GM21529 (cell line): ENCODE data around the gene HNRNPK.
A peak's percentile ranks its signal among the peaks of the same experiment; 100 is the strongest.
"Not testable (repeated sequence)": the region's sequence is repeated elsewhere in the genome, so short reads cannot be mapped to it uniquely, and the experiment has no call there.

Experiments used
- ATAC-seq: cut with Tn5 transposase; IDR thresholded peaks from one replicate; pipeline ENCODE4 v1.9.1; 2021; ENCODE audit not compliant: unreplicated experiment

Gene HNRNPK

DNA sequence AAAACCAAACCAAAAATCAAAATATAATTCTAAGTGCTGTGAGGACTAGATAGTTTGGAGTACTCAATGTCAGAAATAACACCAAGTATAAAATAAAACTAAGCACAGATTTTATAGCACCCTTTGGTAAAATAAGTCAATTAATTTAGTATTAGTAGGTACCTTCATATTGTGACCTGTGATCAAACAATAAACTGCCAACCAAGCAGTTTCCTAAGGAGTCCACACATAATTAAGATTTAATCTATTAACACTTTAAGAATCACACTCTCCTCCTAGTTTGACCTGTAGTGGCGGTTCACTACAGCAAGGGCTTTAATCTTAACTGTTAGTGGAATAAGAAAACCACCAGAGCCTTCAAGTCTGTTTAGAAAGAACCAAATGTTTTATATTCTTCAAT lies 2.8 kb downstream of the HNRNPK start:
- no peak for ATAC-seq

DNA sequence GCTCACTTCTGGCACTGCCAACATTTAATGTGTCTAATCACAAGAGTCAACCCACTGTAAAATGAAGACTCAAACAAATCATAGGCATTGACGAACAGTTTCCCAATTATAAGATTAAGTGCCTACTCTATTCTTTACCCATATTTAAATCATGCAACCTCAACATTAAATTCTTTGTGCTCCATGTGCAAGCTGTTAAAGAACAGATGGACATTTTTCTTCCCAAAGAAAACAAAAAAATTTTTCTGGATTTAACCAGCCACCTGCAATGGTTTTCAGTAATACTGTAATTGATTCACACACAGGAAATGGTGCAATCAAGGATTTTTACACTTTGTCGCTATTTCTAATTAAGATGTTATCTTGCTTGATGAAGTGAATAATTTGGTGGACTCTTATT lies 3.6 kb downstream of the HNRNPK start:
- ATAC-seq = no peak

DNA sequence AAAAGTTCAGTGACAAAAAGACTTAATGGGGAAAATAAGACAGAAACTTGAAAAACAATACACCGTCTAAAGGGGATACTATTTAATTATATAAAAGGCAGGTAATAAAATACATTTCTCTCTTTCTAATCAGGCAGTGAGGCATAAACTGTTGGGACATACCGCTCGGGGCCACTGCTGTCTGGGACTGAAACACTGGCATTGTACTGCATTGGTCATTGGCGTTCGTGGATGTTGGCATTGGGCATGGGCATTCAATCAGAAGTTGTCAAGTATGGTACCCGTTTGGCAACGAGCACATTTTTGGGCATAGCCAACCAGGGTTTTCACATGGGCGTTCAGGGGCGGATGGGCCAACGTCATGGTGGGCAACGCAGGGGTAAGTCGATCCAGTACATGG lies 4.7 kb downstream of the HNRNPK start:
- no peak for ATAC-seq

DNA sequence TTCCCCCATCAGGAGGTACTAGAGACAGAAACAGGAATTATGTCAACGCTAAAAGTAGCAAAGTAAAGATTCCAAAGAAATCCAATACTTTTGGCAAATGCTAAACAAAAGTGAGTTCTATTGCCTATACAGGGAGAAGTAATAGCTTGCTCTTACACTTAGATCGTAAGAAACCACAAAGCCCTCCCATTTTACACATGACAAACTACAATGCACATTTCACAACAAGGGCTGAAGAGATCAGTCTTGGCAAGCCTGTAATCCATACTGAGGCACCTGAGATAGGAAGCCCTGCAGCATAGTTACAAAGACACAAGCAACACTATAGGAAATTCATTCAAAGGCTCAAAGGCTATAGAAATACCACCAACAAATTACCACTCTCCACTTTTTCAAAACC lies 7.7 kb downstream of the HNRNPK start:
- ATAC-seq = no peak

DNA sequence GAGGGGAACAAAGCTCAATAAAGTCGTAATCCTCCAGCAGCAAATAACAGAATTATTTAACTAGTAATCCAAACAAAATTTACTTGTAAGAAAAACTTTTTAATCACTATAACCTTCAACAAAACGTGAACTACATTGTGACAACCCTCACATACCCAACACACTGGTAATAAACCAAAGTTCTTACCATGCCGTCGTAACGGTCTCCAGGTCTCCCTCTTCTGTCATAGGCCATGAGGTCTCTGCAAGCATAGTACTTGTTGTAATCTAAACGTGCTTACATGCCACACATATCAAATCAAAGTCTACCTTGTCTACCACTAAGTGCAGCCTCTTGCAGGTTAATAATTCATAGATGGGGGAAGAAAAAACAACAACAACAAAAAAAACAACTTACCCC lies 8.5 kb downstream of the HNRNPK start:
- no peak for ATAC-seq

DNA sequence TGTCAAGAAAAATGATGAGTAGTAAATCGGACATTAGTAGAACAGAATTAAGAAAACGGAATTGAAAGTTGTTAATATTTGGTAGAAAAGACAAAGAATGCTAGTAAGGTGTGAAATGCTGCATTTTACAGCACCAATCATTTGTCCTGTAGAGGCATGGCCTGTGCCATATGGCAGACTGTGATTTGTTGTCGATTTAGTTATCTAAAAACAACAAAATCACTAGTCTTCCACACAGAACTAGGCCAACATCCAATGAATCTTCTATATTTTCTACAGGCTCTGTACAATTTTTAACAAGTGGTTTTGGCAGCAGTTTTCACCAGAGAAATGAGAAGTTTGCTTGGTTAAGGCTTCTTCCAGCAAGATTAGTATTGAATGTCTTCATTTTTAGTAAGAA lies 10.4 kb downstream of the HNRNPK start:
- no peak for ATAC-seq

DNA sequence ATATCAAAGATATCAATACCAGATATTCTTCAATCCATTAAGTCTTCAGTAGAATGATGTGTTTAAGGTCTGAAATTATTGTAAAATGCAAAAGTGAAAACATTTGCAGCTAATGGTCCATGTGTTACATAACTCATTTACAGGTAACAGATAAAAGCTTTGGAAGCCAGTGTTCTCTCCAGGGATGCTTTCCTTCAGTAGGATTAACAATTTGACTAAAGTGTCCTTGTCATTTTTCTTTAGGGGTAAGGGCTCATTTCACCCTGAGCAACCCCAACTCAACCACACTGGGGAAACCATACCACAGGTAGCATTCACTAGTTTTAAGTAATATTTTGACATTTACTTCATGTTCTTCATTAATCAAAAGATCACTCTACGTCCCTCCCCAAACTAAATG lies 12.9 kb downstream of the HNRNPK start:
- no peak for ATAC-seq

DNA sequence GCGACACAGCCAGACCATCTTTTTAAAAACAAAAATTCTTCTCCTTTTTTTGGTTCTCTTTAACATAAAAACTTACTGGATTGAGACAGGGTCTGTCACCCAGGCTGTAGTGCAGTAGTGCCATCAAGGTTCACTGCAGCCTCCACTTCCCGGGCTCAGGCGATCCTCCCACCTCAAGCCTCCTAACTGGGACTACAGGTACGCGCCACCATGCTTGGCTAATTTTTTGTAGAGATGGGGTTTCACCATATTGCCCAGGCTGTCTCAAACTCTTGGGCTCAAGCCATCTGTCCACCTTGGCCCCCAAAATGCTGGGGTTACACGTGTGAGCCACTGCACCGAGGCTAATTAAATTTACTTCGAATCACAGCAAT lies 13.8 kb downstream of the HNRNPK start:
- ATAC-seq = no peak

DNA sequence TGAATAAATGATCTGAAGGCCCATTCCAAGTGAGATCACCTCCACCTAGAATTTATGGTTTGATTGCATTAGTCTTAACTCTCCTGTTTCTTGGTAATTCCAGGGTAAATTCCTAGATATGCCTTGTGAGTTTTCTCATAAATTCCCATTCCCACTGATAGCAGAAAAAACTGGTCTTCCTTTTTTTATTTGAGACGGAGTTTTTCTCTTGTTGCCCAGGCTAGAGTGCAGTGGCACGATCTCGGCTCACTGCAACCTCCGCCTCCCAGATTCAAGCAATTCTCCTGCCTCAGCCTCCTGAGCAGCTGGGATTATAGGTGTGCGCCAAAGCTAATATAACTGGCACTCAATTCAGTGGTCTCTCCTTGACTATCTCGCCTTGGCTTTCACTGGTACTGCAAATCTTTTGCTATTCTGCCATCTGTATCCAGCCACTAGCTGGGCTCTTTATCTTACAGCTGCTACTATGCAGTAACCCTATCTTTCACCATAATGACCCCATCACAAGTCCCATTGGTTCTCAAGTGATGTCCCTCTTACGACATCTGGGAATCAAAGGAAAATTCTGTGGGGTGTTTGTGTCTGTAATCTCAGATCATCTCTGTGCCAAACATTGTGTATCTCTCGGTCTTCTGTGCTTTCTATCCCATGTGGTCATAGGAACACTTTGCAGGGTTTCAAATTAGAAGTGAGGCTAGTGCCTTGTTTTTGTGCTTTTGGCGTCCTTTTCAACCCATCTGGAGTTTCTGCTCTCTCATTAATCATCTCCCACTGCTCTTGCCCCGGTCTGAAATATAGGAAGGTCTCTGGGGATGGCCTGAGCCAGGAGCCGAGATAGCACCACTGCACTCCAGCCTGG lies 14.4 kb downstream of the HNRNPK start:
- ATAC-seq = no peak

DNA sequence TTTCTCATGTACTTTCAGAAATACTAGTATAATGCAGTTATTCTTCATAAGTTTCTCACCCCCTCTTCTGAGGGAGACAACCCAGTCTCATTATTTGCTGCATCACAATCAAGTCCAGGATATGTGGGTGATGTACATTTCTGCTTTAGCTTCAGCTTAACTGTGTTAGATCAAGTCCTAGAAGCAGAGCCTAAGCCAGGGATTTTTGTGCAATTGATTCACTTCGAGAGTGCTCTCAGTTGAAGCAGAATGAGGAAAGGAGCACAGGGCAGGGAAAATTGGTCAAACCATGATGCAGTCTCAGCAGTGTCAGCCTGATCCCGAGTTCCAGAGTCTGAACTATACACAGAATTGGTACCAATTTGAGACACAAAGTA lies 15.1 kb downstream of the HNRNPK start:
- no peak for ATAC-seq

DNA sequence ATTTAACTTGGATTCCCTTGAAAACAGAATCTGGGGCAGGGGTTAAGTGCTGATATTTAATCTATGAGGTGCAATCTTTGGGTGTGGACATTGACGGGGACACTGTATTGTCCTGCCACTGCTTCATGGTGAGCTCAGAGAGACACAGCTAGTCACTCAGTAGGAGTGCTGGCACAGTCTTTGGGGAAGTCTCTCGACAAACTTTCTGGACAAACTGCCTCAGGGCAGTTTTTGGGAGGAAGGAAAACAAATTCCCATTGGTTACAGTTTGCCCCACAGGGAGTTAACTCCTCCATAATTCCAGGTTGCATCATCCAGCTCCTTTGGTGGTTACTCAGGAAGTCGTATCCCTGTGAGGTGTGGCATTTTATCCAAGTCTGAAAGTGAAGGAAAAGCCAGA lies 17.9 kb downstream of the HNRNPK start:
- ATAC-seq = no peak

DNA sequence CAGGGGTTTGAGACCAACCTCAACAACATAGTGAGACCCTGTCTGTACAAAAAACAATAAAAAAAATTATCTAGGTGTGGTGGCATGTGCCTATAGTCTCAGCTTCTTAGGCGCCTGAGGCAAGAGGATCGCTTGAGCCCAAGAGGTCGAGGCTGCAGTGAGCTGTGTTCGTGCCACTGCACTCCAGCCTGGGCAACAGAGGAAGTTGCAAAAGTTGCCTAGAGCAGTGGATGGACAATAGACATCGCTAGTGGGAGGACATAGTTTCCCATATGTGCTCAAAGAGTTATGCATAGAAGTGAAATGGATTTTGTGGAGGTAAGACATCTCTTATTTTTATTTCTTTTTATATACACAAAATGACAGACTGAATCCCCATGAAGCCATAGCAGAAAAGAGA lies 19.0 kb downstream of the HNRNPK start:
- ATAC-seq = no peak

DNA sequence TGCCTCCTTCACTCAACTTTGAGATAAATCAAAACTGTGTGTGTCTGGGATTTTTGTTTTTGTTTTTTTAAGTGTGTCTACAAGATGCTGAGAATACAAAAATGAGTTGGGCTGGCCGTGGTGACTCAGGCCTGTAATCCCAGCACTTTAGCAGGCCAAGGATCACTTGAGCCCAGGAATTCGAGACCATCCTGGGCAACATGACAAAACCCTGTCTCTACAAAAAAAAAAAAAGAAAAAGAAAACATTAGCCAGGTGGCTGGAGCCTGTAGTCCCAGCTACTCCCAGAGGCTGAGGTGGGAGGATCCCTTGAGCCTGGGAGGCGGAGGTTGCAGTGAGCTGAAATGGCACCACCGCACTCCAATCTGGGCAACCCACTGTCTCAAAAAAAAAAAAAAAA lies 21.0 kb downstream of the HNRNPK start:
- ATAC-seq = no peak

DNA sequence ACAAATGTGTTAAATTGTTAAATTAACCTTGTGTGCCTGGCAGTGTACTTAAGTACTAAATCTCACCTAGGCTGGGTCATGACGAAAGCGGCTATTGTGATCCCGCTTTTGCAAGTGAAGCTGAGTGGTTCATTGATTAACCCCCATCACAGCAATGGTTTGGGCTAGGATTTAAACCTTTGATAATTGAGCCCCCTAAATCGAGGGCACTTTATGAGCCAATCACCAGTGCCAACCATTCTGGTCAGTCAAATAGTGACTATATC lies 22.8 kb downstream of the HNRNPK start:
- ATAC-seq = no peak

DNA sequence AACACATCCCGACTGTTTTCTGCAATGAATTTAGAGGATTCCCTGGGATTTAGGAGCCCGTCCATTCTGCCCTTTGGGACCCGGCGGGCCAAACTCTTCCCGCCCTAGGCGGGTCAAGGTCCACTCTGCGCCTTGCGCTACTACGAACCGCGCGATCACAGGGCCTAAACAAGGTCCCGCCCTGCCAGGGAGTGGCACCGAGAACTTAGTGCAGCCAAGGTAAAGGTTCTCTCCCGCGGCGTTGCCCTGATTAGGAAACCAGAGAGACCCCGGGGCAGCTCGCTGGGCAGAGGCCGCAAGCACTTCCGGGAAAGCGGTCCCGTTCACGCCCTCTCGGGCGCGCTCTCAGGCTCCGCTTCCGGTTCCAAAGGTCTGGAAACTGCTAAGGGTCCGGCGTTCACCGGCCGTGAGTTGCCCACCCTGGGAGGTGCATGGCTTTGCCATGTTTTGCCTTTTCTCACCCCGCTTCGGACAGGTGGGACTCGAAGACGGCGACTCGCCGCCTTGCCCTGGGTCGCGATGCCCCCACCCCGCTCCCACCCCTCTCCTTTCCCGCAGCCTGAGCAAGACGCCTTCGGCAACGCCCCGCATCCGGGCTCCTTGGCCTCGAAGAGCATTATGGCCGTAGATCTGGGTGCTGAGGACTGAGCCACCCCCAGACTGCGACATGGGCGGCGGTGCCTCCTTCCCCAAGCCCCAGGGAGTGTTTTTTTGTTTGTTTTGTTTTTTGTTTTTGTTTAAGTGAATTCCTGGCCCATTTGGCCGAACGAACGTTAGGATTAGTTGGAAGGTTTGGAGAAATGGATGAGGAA lies 23.4 kb downstream of the HNRNPK start:
- ATAC-seq = peak; percentile 80

DNA sequence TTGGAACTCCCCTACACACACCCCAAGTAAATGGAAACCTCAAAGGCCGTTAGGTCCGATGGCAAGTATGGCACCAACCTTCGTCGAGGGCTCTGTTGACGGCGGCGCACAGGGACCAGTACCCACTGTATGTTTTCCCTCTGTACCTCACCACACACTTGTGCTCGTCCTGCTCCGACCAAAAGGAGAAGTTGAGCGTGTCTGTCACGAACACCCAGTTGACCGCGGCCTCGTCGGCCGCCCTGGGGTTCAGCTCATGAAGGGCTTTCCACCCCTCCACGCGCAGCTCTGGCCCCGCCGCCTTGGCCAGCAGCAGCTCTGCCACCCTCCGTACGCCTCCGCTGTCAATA lies 24.0 kb downstream of the HNRNPK start:
- peak; percentile 59 for ATAC-seq

DNA sequence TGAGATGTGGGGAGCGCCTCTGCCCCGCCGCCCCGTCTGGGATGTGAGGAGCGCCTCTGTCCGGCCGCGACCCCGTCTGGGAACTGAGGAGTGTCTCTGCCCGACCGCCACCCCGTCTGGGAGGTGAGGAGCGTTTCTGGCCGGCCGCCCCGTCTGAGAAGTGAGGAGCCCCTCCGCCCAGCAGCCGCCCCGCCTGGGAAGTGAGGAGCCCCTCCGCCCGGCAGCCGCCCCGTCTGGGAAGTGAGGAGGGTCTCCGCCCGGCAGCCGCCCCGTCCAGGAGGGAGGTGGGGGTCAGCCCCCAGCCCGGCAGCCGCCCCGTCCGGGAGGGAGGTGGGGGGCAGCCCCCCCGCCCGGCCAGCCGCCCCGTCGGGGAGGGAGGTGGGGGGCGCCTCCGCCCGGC lies 31.9 kb downstream of the HNRNPK start:
- not testable (repeated sequence) for ATAC-seq

DNA sequence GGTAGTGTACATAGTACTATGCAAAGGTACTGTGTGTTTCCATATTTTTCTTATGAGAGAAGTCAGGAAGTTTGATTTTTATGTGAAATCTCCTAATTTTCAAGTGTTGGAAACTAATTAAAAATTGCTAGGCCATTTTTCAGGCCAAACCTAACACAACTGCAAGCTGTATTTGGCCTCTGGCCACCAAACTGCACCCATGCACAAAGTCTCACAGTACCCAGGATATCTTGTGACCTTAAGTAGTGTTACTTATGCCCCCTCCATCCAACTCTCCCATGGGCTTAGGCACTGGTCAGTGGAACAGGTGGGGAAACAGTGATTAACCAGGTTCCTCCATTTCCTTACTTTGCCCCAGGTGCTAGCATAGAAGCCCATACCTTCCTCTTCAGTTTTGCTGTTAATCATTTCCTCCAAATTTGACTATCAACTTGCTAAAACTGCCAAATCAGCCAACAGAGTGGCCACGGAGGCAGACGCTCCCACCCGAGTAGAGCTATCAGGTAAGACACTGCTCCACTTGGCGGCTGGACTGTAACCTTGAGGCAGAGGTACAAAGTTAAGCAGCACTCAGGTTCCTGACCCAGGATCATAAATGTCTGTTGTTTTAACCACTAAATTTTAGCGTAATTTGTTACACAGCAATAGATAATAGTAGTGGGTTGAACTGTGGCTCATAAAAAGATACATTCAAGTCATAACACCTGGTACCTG lies 39.3 kb downstream of the HNRNPK start:
- no peak for ATAC-seq

DNA sequence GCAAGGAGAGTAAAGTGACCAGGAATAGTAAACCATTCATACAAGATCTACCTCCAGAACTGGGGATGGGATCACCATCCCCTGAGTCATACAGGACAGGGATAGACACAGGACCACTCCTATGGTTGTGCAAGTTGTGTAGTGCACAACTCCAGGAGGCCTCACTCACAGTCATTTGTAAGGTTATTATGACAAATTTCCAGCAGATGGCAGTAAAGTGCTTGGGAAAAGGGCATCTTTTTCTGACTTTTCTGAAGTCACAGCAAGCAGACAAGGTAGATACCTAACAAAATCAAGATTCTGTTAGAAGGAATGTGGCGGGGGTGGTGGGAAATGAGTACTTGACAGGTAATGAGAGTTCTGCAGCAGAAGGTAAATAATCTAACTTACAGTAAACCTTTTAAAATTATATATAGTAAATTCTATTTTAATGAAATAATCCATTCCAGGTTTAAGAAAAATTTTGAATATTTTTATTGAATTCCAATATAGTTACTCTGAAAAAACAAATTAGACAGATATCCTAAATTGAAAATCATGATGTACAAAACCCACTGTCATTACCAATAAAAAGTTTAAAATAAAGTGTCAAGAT lies 42.1 kb downstream of the HNRNPK start:
- ATAC-seq = peak; percentile 52

DNA sequence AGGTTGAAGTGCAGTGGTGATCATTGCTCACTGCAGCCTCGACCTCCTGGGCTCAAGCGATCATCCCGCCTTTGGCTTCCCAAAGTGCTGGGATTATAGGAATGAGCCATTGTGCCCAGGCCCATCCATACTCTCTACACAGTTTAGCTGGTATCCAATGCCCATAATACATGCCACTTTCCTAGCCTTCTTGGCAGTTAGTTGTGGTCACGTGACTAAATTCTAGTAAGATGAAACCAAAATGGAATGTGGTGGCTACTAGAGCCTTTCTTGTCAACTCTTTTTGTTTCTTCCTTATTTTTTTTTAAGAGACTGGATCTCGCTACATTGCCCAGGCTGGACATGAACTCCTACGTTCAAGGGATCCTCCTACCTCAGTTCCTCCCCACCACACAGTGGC lies 43.5 kb downstream of the HNRNPK start:
- no peak for ATAC-seq

DNA sequence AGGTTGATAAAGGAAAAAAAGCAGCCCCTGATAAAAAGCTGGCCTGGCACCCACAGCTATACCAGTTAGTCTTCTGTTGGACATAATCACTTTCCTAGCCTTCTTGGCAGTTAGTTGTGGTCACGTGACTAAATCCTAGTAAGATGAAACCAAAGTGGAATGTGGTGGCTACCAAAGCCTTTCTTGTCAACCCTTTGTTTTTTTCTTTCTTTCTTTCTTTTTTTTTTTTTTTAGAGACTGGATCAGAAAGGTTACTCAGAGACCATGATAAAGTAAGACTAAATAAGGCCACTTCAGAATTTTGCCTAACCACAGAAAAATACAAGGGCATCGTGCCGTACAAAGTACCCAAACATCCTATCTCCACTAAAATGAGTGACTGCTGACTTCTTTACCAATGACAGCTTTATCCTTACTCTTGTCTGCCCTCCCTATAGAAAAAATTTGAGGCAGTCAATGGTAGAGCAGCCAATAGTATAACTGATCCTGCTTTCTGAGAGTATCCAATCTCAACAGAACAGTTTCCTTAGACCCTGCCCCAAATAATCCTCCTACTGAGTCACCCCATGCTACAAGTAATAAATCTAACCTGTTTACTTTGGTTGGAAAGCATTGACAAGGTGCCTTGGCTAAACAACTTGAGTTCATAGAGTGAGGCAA lies 44.6 kb downstream of the HNRNPK start:
- no peak for ATAC-seq
